ENCODE measurements around the gene CCNB1IP1. TPM values are rescaled to one million over a fixed set of nuclear protein-coding genes. Genes with fewer than 3 reads are reported as not detected.

Gene CCNB1IP1
- total and polyA plus RNA-seq, 3 donors from 2014 or later: 38.7 to 46.7 (median 46.0) TPM

DNA sequence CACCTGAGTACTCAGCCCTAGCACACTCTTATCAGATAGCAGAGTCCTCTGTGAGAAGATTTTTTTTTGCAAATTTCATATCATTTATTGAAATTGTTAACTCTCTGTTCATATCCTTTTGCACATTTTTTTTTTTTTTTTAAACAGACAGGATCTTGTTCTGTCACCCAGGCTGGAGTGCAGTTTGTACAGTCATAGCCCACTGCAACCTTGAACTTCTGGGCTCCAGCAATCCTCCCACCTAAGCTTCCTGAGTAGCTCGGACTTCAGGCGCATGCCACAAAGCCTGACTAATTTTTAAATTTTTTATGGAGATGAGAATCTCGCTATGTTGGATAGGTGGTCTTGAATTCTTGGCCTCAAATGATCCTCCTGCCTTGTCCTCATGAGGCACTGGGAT is 14.7 kb upstream of the CCNB1IP1 start:
- TF ChIP-seq, protein P1, sequence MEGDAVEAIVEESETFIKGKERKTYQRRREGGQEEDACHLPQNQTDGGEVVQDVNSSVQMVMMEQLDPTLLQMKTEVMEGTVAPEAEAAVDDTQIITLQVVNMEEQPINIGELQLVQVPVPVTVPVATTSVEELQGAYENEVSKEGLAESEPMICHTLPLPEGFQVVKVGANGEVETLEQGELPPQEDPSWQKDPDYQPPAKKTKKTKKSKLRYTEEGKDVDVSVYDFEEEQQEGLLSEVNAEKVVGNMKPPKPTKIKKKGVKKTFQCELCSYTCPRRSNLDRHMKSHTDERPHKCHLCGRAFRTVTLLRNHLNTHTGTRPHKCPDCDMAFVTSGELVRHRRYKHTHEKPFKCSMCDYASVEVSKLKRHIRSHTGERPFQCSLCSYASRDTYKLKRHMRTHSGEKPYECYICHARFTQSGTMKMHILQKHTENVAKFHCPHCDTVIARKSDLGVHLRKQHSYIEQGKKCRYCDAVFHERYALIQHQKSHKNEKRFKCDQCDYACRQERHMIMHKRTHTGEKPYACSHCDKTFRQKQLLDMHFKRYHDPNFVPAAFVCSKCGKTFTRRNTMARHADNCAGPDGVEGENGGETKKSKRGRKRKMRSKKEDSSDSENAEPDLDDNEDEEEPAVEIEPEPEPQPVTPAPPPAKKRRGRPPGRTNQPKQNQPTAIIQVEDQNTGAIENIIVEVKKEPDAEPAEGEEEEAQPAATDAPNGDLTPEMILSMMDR (IDR thresholded peaks at IDR 0.05): no peak
- no peak for TF ChIP-seq POLR2A (IDR thresholded peaks at IDR 0.05)
- no peaks in the 10 kb centered on the region for H3K36me3 ChIP-seq (ENCODE audit: low read depth, missing control alignments)
- H3K9me3 ChIP-seq: no peaks in the 10 kb centered on the region

DNA sequence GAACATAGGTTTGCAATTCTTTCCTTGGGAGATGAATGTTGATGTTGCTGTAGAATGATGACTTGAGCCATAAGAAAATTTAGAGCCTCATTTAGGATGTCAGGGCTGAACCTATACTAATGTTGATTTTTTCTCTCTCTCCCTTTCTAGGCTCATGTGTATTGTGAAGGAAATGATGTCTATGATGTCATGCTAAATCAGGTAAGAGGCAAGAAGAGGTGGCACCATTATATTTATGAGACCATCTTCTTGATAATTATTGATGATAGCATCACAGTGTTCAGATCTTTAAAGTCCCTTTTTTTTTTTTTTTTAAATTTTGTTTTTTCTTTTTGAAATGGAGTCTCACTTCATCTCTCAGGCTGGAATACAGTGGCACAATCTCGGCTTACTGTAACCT is 13.6 kb upstream of the CCNB1IP1 start:
- no peak for DNase-seq
- 85 to 100% methylated on average over 1 of the region's 1 CpG for WGBS, 2 donors
- no peaks in the 10 kb centered on the region for H3K36me3 ChIP-seq (ENCODE audit: low read depth, missing control alignments)
- no peaks in the 10 kb centered on the region for H3K9me3 ChIP-seq
- intact Hi-C loops (cut with DNase I; ENCODE audit: low total_unique reads): loop anchor here (10.0 kb wide), 1 partner anchor 108 kb away; the partner anchor contains the start of genes APEX1 and OSGEP
- no peaks in the 10 kb centered on the region for H3K4me1 ChIP-seq
- H3K27ac ChIP-seq: no peak overlapping the region
- H3K27me3 ChIP-seq: no peaks in the 10 kb centered on the region
- no peak for TF ChIP-seq POLR2A (IDR thresholded peaks at IDR 0.05)
- no peak overlapping the region for H3K4me3 ChIP-seq

More for the DNA sequence above, 14.7 kb upstream of the CCNB1IP1 start:
- DNase-seq: peak; percentile 44
- Histone ChIP-seq H3K4me3 (no peak overlapping the region), H3K4me1 (no peaks in the 10 kb centered on the region), H3K27ac (no peak overlapping the region), H3K27me3 (no peaks in the 10 kb centered on the region)
- WGBS, 2 donors: 51 to 58% methylated on average over 3 of the region's 3 CpGs
- intact Hi-C loops (cut with DNase I; ENCODE audit: low total_unique reads): loop anchor here (10.0 kb wide), 1 partner anchor 107 kb away; the partner anchor contains the start of genes APEX1 and OSGEP

DNA sequence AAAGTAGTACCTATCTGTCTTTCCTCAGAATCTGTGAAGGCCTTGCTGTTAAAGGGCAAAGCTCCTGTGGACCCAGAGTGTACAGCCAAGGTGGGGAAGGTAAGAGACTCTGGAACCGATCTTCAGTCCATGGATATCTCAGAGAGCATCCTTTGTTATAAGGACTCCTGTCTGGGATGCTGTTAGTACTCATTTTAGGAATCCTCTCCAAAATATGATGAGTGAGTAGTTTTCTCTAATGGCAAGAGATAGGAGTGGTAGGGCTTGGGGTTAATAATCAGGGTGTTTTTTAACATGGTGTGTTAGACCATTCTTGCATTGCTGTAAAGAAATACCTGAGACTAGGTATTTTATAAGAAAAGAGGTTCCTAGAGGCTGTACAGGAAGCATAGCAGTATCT is 12.3 kb upstream of the CCNB1IP1 start:
- H3K9me3 ChIP-seq: no peaks in the 10 kb centered on the region
- WGBS, 2 donors: 75 to 91% methylated on average over 1 of the region's 1 CpG
- no peaks in the 10 kb centered on the region for H3K27me3 ChIP-seq
- H3K4me1 ChIP-seq: no peaks in the 10 kb centered on the region
- TF ChIP-seq POLR2A (IDR thresholded peaks at IDR 0.05): no peak
- TF ChIP-seq, protein P1 (IDR thresholded peaks at IDR 0.05): no peak
- no peaks in the 10 kb centered on the region for H3K36me3 ChIP-seq (ENCODE audit: low read depth, missing control alignments)
- no peak overlapping the region for H3K4me3 ChIP-seq
- DNase-seq: no peak
- no peak overlapping the region for H3K27ac ChIP-seq
- intact Hi-C loops (cut with DNase I; ENCODE audit: low total_unique reads): loop anchor here (10.0 kb wide), 1 partner anchor 109 kb away; the partner anchor contains the start of genes APEX1 and OSGEP

DNA sequence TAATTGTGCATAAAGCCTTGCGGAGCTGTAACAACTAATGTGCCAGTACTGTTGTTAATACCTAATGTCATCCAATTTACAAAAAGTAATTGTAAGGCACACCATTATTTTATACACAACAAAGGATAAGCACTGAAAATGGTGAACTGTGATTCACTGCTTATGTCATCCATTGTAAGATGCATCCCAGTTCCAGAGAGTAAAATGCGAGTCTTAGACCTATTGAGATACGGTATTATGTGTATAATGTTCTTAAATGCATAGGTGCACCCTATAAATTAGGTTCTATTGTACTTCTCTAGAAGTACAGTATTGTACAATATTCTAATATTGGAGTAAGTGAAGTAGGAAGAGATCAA is 10.8 kb upstream of the CCNB1IP1 start:
- H3K9me3 ChIP-seq: no peaks in the 10 kb centered on the region
- H3K4me3 ChIP-seq: peak overlapping the region; percentile 56 to 78
- H3K27me3 ChIP-seq: no peaks in the 10 kb centered on the region
- H3K27ac ChIP-seq: peak overlapping the region; percentile 88 to 94
- DNase-seq: no peak
- TF ChIP-seq, protein P1 (IDR thresholded peaks at IDR 0.05): no peak
- no peak for TF ChIP-seq POLR2A (IDR thresholded peaks at IDR 0.05)
- H3K4me1 ChIP-seq: no peaks in the 10 kb centered on the region
- intact Hi-C loops (cut with DNase I; ENCODE audit: low total_unique reads): loop anchor here (10.0 kb wide), 1 partner anchor 111 kb away; the partner anchor contains the start of genes APEX1 and OSGEP
- H3K36me3 ChIP-seq (ENCODE audit: low read depth, missing control alignments): no peaks in the 10 kb centered on the region
- WGBS, 2 donors: 0 to 1% methylated on average over 3 of the region's 3 CpGs

DNA sequence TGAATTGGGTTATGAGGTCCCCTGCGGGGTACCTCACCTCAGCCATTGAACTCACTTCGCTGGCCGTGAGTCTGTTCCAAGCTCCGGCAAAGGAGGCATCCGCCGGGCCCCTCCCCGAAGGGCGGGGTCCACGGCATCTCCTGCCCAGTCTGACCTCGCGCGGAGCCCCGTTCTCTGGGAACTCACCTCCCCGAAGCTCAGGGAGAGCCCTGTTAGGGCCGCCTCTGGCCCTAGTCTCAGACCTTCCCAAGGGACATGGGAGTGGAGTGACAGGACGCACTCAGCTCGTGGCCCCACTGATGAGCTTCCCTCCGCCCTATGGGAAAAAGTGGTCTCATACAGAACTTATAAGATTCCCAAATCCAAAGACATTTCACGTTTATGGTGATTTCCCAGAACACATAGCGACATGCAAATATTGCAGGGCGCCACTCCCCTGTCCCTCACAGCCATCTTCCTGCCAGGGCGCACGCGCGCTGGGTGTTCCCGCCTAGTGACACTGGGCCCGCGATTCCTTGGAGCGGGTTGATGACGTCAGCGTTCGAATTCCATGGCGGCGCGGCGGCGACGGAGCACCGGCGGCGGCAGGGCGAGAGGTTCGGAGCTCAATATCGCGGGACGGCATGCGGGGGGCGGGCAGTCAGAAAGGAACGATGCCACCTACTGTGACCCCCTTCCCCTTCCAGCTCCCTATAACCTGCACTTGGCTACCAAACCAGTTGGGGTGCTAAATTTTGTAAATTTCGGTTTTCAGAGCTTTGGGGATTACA is 10.2 kb upstream of the CCNB1IP1 start, which contains the start of gene PARP2:
Gene PARP2 (plus strand): TSS at position 544 of the 770 bp plus-strand sequence. CDS start 7 bp downstream, at position 551.
- peak within 1 kb of the TSS; percentile 88 to 94 for H3K27ac ChIP-seq

More for the DNA sequence above, 10.2 kb upstream of the CCNB1IP1 start, which contains the start of gene PARP2:
- TF ChIP-seq, protein P1 (IDR thresholded peaks at IDR 0.05): no peak
- no peak for TF ChIP-seq POLR2A (IDR thresholded peaks at IDR 0.05)
- H3K4me1 ChIP-seq: no peaks in the 10 kb centered on the region
- intact Hi-C loops (cut with DNase I; ENCODE audit: low total_unique reads): loop anchor here (10.0 kb wide), 1 partner anchor 112 kb away; the partner anchor contains the start of genes APEX1 and OSGEP
- H3K9me3 ChIP-seq: no peaks in the 10 kb centered on the region
- no peaks in the 10 kb centered on the region for H3K27me3 ChIP-seq
- 1% methylated on average over 25 to 45 of the region's 50 CpGs for WGBS, 2 donors
- H3K4me3 ChIP-seq: peak within 1 kb of the TSS; percentile 56 to 78
- peak; percentile 97 for DNase-seq
- H3K36me3 ChIP-seq (ENCODE audit: low read depth, missing control alignments): no peaks in the 10 kb centered on the region

Data from testis (tissue), 3 donors.